ENCODE data around the gene SCARF2.
A peak's percentile ranks its signal among the peaks of the same experiment; 100 is the strongest.
"Not testable (repeated sequence)": the region's sequence is repeated elsewhere in the genome, so short reads cannot be mapped to it uniquely, and the experiment has no call there.

Gene SCARF2

GRCh38 chr22:20409385-20409784, 28.2 kb downstream of the SCARF2 start:
- not testable (repeated sequence) for DNase-seq (ENCODE audit: low read depth)

DNA sequence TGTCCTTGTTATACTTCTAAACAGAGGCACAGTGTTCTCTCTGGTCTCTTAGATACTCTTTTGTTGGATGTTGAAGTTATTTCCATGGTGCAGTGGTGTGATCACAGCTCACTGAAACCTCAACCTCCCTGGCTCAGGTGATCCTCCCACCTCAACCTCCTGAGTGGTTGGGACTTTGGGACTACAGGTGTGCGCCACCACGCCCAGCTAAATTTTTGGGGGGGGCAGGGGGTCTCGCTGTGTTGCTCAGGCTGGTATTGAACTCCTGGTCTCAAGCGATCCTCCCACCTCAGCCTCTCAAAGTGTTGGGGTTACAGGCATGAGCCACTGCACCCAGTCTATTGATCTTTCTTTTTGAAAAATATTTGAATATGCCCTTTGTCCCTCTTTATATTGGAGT, 28.7 kb downstream of the SCARF2 start:
- no peak for DNase-seq (ENCODE audit: low read depth)

DNA sequence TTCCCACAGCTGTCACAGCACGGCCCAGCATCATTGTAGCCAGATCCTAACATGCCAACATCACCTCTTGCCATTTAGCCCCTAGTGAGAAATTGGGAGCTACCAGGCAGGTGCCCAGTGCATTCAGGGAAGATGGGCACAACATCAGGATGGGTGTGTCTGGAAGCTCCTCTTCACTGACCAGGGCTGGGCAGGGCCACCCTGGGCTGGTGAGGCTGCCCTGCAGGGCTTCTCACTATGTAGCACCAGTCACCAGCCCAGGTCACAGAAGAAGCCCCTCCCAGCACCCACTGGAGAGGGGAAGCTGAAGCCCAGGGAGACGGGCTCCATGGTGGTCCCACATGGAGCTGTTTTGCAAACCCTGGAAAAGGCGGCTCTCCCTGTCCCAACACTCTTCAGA, 29.8 kb downstream of the SCARF2 start:
- no peak for DNase-seq (ENCODE audit: low read depth)

GRCh38 chr22:20406686-20407408, 30.8 kb downstream of the SCARF2 start:
- no peak for DNase-seq (ENCODE audit: low read depth)

GRCh38 chr22:20405931-20406685, 31.5 kb downstream of the SCARF2 start:
- DNase-seq (ENCODE audit: low read depth): no peak

GRCh38 chr22:20405291-20405930, 32.2 kb downstream of the SCARF2 start:
- no peak for DNase-seq (ENCODE audit: low read depth)

DNA sequence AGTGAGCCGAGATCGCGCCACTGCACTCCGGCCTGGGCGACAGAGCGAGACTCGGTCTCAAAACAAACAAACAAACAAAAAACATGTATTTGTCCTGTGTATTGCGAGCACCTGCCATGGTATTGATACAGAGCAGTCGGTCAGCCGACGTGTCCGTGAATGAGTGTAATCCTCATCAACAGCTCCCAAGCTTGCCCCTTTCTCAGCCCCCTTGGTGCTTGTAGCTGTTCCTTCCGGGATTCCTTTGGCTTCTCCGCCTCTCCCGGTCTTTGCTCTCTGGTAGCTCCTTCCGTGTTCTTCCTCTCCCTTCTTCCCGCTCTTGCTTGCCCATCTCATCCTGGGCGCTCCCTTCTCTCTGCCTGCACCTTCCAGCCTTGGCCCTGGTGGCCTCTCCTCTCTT, 32.7 kb downstream of the SCARF2 start:
- no peak for DNase-seq (ENCODE audit: low read depth)

- DNase-seq (ENCODE audit: low read depth): no peak
These were observed 33.9 kb downstream of the SCARF2 start for GRCh38 chr22:20403779-20404140.

DNA sequence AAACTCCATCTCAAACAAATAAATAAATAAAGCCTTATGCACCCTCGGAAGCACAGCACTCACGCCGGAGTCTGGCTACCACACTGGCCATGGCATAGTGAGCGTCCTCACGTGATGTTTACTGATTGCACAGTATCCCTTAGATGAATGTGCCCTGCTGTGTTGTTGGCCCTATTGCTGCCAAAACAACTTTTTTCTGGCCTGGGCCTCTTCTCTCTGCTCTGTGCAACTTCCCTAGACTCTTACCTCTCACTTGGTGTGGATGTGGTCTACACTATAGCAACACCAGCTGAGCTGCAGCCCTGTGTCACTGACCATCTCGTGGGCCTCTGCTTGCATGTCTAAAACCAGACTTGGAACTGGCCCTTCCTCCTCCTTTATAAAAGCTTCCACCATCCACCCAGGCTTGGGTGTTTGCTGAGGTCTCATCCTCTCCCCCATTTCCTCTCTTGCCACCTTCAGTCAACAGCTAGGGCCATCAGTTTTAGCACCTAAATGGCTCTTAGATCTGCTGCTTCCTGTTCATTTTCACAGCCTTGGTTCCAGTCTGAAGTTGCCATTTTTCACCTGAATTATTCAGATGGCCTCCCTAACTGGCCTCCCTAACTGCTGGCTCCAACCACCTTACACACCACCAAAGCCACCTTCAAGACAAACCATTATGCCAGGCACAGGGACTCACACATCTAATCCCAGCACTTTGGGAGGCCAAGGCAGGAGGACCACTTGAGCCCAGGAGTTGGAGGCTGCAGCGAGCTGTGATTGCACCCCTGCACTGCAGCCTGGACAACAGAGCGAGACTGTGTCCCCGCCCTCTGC, 34.5 kb downstream of the SCARF2 start:
- DNase-seq (ENCODE audit: low read depth): no peak

GRCh38 chr22:20401376-20402014, 36.1 kb downstream of the SCARF2 start:
- DNase-seq (ENCODE audit: low read depth): no peak

DNA sequence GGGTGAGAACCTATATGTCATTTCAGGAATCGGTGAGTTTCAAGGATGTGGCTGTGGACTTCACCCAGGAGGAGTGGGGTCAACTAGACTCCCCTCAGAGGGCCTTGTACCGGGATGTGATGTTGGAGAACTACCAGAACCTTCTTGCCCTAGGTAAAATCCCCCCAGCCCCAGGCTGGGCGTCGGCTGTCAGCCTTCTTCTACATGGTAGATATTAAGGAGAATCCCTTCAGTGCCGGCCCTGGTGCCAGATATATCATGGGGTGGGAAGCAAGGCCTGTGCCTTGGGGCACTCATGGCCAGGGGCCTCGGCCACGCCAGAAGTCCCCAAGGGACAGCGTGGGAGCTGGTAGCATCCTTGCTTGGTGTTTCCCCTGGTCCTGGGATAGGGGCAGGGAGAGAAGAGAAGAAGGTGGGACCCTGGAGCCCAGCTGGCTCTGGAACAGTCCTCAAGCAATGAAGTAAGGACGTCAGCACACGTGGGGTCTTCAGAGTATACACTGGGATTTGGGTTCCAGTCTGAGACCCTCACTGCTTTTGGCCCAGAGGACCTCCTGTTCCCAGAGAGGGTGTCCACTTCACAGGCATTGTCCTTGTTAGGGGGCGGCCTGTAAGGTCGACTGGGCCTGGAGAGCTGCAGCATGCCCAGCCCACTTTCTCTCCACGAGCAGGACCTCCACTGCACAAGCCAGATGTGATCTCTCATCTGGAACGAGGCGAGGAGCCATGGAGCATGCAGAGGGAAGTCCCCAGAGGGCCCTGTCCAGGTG, 36.8 kb downstream of the SCARF2 start:
- no peak for DNase-seq (ENCODE audit: low read depth)

- DNase-seq (ENCODE audit: low read depth): no peak
These were observed 37.6 kb downstream of the SCARF2 start for GRCh38 chr22:20399866-20400605.

- DNase-seq (ENCODE audit: low read depth): no peak
These were observed 39.2 kb downstream of the SCARF2 start for GRCh38 chr22:20398420-20398819.

DNA sequence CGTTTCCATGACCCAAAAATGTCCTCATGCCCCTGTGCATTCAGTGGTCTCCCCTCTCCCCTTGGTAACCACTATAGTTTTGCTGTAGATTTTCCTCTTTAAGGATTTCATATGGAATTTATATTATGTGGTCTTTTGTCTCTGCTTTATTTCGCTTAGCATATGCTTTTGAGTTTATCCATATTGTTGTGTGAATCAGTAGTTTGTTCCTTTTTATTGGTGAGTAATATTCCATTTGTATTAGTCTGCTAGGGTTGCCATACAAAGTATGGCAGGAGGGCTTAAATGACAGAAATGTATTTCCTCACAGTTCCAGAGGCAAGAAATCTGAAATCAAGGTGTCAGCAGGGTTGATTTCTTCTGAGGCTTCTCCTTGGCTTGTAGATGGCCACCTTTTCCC, 40.1 kb downstream of the SCARF2 start:
- no peak for DNase-seq (ENCODE audit: low read depth)

DNA sequence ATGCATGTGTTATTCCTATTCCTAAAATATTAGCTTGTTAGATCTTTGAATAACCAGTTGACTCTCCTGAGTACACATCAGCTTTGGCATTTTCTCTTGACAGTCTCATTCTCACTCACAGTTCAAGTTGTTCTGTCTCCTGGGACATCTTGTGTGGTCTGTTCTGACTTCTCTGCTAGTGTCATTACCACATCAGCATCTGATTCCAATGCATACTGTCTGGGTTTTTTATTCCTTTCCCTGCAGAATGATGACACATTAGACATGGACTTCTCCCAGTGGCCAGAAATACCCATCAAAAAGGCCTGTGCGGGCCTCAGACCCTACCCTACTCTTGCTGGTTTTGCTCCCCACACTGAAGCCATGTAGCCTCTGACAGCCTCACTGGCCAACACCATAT, 41.0 kb downstream of the SCARF2 start:
- no peak for DNase-seq (ENCODE audit: low read depth)

- no peak for DNase-seq (ENCODE audit: low read depth)
These were observed 41.7 kb downstream of the SCARF2 start for GRCh38 chr22:20395907-20396287.

DNA sequence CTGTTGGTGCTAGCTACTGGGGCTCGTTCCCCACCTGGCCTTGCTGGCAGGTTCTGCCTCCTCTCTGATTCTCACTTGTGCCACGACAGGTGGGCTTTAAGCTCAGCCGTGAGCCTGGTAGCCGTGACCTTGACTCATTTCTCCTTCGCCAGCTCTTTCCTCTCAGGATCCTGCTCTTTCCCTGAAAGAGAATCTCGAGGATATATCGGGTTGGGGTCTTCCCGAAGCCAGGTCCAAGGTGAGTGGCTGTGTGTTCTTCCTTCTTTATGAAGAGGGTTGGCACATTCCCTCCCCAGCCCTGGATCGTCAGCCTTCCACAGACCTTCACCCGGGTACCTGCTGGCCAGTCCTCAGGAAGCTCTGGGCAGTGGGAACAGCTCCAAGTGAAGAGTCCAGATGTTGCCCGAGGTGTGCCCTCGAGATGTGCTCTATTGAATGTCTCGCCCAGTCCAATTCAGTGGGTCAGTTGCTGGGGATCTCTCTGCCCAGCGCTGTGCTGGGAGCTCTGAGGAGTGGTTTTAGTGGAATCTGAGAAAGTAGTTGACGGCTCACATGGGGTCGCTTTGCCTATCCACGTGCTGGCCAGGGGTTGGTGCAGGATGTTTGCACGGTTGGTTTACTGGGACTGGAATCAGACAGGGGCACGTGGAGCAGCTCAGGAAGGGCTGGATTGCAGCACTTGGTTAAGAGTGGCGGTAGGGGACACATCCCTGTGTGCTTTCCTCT, 42.3 kb downstream of the SCARF2 start:
- no peak for DNase-seq (ENCODE audit: low read depth)

DNA sequence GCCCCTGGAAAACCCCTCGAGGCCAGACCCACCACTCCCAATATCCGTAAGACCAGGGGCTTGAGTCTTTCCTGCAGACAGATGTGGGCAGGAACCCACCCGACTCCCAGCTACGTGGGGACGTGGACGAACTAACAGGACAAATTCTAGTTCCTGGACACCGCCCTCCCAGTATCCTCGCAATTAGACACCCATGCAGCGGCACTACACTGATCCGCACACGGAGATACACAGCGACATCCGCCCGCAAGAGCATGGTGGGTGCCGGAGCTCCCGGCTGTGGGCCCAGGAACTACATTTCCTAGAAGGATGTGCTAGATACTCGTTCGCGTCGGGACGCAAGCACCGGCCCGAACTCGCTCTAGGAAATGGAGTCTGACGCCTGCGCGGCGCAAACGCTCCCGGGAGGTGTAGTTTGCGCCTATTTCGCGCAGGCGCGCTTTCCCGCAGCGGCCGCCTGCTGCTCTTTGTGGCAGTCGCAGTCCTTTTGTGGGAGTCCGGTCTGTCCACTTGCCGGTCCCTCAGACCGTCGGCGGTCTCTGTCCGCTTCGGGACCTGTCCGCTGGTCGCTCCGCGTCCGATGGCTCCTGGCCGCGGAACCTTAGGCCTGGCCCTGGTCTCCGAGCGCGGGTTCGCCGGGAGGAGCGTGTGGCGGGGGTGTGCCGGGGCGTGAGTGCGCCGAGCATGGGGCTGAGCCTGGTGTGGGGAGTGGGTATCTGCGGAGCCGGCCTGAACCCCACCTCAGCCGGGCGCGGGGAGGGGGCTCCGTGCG, 43.7 kb downstream of the SCARF2 start, which contains the start of gene ZNF74:
ZNF74 (plus strand) TSS at position 447 of the 772 bp plus-strand sequence. CDS start 478 bp downstream, outside the sequence.
- DNase-seq (ENCODE audit: low read depth): peak; percentile 60
